NOMO-1 (cell line): Measurements from ENCODE around the gene MAP2K4.
"Not testable (repeated sequence)": the region's sequence is repeated elsewhere in the genome, so short reads cannot be mapped to it uniquely, and the experiment has no call there.

Experiments
- DNase-seq, 2 experiments: peaks; one replicate each; lab custom pipeline; 2025; ENCODE audit not compliant: unreplicated experiment in 2 of 2; lab: John Stamatoyannopoulos, UW

Gene MAP2K4

DNA sequence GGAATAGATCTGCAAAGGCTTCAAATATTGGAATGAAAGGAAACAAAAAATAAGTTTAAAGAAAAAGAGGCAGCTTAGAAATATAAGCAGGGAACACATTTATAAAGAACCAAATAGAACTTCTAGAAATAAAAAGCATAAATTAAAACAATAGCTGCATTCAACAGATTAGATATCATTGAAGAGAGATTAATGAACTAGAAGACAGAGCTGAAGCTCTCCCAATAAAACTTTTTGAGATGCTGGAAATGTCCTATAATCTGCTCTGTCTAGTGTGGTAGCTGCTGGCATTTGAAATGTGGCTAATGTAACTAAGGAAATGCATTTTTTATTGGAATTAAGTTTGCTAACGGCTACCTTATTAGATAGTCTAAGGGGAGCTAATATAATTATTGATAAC lies 115.6 kb downstream of the MAP2K4 start:
- no peak for DNase-seq

- no peak for DNase-seq
Observed at GRCh38 chr17:12136646-12137045, 116.0 kb downstream of the MAP2K4 start.

DNA sequence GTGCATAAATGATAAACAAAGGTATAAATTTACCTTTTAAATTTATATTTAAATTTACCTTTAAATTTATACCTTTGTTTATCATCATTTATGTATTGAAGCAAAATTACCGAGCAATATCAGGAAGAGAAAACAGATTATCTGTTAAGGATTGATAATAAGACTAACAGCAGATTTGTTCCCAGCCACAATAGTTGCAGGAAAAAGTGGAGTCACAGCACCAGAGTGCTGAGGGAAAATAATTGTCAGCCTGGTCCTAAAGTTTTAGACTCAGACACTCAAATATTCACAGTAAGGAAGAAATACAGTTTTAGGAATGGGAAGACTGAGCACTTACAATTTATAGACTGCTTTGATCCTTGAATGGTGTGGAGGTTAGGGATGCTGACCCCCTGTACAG lies 117.2 kb downstream of the MAP2K4 start:
- DNase-seq = no peak

DNA sequence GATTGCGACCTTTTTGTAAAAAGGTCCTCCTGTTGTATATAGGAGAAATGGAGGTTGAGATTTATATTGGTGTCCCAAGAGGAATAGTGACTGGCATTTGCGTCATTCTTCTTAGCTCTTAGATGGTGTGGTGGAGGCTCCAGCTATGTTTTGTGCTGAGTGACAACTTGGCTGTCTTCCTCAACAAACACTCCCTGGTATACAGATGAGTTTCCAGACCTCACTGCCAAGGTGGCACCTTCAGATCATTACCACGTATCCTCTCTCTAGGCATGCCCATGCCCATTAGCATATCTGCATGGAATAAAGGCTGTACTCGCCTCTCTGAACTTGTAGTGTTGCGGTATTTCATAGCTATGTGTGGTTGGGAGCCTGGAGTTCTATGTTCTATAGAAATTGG lies 120.0 kb downstream of the MAP2K4 start:
- no peak for DNase-seq

- DNase-seq = not testable (repeated sequence)
Observed at GRCh38 chr17:12162187-12162586, 141.5 kb downstream of the MAP2K4 start.

GRCh38 chr17:12164085-12164484 lies 143.4 kb downstream of the MAP2K4 start:
- no peak for DNase-seq

DNA sequence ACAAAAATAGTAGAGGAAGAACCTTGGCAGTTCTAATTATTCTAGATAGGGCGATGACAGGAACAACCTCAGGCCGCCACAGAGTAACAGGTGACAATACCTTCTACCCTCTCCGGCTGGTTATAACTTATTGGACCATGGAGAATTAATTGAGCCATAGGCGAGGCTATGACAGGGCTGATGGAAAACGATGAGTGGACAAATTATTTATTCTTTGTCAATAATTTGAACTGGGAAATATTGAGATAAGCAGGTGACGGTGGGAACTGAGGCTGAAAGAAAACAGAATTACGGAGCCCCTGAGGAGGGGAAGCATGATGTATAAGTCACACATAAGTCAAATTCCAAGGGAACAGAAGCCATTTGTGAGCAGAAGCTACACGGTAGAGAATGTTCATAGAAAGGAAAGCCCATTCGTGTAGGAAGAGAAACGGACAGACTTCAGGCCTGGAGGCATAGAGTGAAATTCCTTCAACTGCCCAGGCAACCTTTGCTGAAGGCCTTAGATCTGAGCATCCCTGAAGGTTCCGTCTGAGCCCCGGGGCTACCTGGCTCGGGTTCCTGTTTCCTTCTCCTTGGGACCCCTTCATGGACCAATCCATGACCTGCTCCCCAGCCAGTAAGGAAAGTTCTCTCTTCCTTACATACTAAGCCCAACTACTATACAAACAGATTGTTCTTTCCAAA lies 158.1 kb downstream of the MAP2K4 start:
- no peak for DNase-seq

GRCh38 chr17:12180644-12181261 lies 160.1 kb downstream of the MAP2K4 start:
- DNase-seq = peak in 1 of 2 experiments; percentile 44

DNA sequence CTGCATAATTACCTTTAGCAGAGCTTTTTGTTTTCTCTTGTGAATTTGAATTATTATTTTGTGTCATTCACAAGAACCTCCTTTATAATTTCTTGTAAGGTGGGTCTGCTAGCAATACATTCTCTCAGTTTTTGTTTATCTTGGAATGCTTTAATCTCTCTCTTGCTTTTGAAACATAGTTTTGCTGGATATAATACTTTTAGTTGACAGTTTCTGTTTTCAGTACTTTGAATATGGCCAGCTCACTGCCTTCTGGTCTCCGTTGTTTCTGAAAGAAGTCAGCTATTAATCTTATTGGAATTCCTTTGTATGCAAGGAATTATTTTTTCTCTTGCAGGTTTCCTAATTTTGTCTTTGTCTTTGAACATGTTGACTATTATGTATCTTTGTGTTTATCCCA lies 167.0 kb downstream of the MAP2K4 start:
- no peak for DNase-seq

DNA sequence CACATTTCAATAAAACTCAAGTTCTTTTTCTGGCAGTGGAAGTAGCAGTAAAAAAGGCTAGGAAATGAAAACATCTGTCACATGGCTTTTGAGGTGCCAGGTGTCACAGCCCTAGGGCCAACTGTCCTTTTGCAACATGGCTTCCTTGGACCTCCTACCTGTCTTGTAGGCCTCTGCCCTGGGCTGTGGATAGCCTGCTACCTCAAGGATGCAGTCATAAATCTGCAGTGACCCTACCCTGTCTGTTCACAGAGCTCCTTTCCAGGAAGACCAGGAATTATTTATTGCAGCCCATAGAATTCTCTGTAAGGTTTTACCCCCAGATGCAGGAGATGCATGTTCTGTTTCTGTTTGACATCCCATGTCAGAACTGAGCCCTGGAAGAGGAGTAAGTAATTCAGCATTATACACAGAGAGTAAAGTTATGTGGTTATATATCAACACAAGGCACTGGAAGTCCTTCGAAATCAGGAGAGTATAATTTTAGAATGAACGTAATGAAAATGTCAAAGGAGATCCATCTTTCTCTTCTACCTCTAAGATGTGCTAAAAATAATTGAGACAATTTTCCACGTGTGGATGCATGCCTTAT lies 172.6 kb downstream of the MAP2K4 start:
- no peak for DNase-seq
